Stimulated activated CD4-positive, alpha-beta T cell treated with anti-CD3 and anti-CD28 coated beads, Interleukin-4, amount 100 ng/mL, for 4 hours (primary cell): ENCODE results near the gene KRTAP1-5.
"Not testable (repeated sequence)": the region's sequence is repeated elsewhere in the genome, so short reads cannot be mapped to it uniquely, and the experiment has no call there.

ENCODE experiments used
- DNase-seq, 2 experiments: peaks; one replicate each; pipeline ENCODE4 v3.0.0-alpha.2; 2020

Gene KRTAP1-5

GRCh38 chr17:41046735-41047465 lies 19.9 kb upstream of the KRTAP1-5 start, which contains the start of gene KRTAP2-1:
TSS of gene KRTAP2-1 (minus strand) at chr17:41047316. CDS start at chr17:41047267, 49 bp downstream.
- not testable (repeated sequence) for DNase-seq

GRCh38 chr17:41042953-41043352 lies 15.9 kb upstream of the KRTAP1-5 start:
- DNase-seq: no peak

- DNase-seq: not testable (repeated sequence)
Measured at GRCh38 chr17:41040783-41041571, 14.0 kb upstream of the KRTAP1-5 start, which contains the start of gene KRTAP1-1. TSS of gene KRTAP1-1 (minus strand) at chr17:41041450. CDS start at chr17:41041397, 53 bp downstream.

- DNase-seq: no peak
Measured at GRCh38 chr17:41037853-41038350, 10.9 kb upstream of the KRTAP1-5 start.

- DNase-seq: not testable (repeated sequence)
Measured at GRCh38 chr17:41034346-41034935, 7.4 kb upstream of the KRTAP1-5 start, which contains the start of gene KRTAP1-3. TSS of gene KRTAP1-3 (minus strand) at chr17:41034874. CDS start at chr17:41034821, 53 bp downstream.

- no peak for DNase-seq
Measured at GRCh38 chr17:41029633-41030245, 2.7 kb upstream of the KRTAP1-5 start, which contains the start of gene KRTAP1-4. TSS of gene KRTAP1-4 (minus strand) at chr17:41030195. CDS start at chr17:41030078, 117 bp downstream.

GRCh38 chr17:41024697-41025096 lies 2.3 kb downstream of the KRTAP1-5 start:
- no peak for DNase-seq

GRCh38 chr17:41020336-41020735 lies 6.7 kb downstream of the KRTAP1-5 start:
- DNase-seq: no peak

- no peak for DNase-seq
Measured at GRCh38 chr17:41019415-41019814, 7.6 kb downstream of the KRTAP1-5 start.

- DNase-seq: no peak
Measured at GRCh38 chr17:41018541-41018940, 8.5 kb downstream of the KRTAP1-5 start.

GRCh38 chr17:41016578-41017215 lies 10.3 kb downstream of the KRTAP1-5 start:
- no peak for DNase-seq

- no peak for DNase-seq
Measured at GRCh38 chr17:41015454-41015853, 11.6 kb downstream of the KRTAP1-5 start.

- no peak for DNase-seq
Measured at GRCh38 chr17:41013606-41014005, 13.4 kb downstream of the KRTAP1-5 start.

- no peak for DNase-seq
Measured at GRCh38 chr17:41013181-41013580, 13.8 kb downstream of the KRTAP1-5 start.

- DNase-seq: no peak
Measured at GRCh38 chr17:41012326-41013120, 14.5 kb downstream of the KRTAP1-5 start.

GRCh38 chr17:41010441-41010840 lies 16.6 kb downstream of the KRTAP1-5 start:
- DNase-seq: no peak

- DNase-seq: no peak
Measured at GRCh38 chr17:41009936-41010335, 17.1 kb downstream of the KRTAP1-5 start.

GRCh38 chr17:41009301-41009760 lies 17.7 kb downstream of the KRTAP1-5 start:
- DNase-seq: no peak

GRCh38 chr17:41008811-41009210 lies 18.2 kb downstream of the KRTAP1-5 start, which contains the start of gene KRTAP3-1:
TSS of gene KRTAP3-1 (minus strand) at chr17:41009128. CDS start at chr17:41009074, 54 bp downstream.
- no peak for DNase-seq

- no peak for DNase-seq
Measured at GRCh38 chr17:41004397-41004796, 22.6 kb downstream of the KRTAP1-5 start.

GRCh38 chr17:41003926-41004325 lies 23.1 kb downstream of the KRTAP1-5 start:
- no peak for DNase-seq
